ENCODE data around the gene ID2.

DNA sequence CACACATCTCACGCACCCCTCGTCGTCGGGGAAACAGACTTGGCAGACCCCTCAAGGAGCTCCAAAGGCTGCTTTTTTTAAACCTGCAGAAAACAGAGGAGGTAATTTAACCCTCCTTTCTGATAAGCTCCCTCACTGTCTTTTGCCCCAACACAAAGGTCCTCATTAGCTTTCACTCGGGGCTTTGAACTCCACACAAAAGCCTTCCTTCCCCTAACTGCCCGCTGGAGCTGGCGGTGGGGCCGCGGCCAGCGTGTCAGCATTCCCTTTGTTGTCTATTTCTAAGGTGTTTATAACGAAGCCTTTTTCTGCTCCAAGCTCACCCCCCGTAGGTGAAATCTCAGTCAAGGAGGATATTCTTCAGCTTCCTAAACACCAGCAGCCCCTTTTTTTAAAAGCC lies 43.5 kb upstream of the ID2 start:
- no peak for TF ChIP-seq POLR2A (IDR thresholded peaks at IDR 0.05)
- TF ChIP-seq, protein P1, sequence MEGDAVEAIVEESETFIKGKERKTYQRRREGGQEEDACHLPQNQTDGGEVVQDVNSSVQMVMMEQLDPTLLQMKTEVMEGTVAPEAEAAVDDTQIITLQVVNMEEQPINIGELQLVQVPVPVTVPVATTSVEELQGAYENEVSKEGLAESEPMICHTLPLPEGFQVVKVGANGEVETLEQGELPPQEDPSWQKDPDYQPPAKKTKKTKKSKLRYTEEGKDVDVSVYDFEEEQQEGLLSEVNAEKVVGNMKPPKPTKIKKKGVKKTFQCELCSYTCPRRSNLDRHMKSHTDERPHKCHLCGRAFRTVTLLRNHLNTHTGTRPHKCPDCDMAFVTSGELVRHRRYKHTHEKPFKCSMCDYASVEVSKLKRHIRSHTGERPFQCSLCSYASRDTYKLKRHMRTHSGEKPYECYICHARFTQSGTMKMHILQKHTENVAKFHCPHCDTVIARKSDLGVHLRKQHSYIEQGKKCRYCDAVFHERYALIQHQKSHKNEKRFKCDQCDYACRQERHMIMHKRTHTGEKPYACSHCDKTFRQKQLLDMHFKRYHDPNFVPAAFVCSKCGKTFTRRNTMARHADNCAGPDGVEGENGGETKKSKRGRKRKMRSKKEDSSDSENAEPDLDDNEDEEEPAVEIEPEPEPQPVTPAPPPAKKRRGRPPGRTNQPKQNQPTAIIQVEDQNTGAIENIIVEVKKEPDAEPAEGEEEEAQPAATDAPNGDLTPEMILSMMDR (IDR thresholded peaks at IDR 0.05) = no peak
- TF ChIP-seq POLR2AphosphoS5 (IDR thresholded peaks at IDR 0.05) = no peak

All from breast epithelium (tissue), 3 donors.